ENCODE measurements around the gene RAD51AP2.
A peak's percentile ranks its signal among the peaks of the same experiment; 100 is the strongest.
"Not testable (repeated sequence)": the region's sequence is repeated elsewhere in the genome, so short reads cannot be mapped to it uniquely, and the experiment has no call there.

The RAD51AP2 gene

GRCh38 chr2:17495590-17495989, 22.6 kb downstream of the RAD51AP2 start:
- no peak for TF ChIP-seq CTCF (IDR thresholded peaks at IDR 0.05; ENCODE audit: control insufficient read depth, insufficient read depth, low read depth, low read length, missing control alignments)
- H3K4me3 ChIP-seq (ENCODE audit: control insufficient read depth, low read depth, low read length): no peak overlapping the region
- no peak for DNase-seq (ENCODE audit: low read depth)

- DNase-seq (ENCODE audit: low read depth); H3K4me3 ChIP-seq (ENCODE audit: control insufficient read depth, low read depth, low read length): not testable (repeated sequence)
Measured at GRCh38 chr2:17490165-17490564, 28.1 kb downstream of the RAD51AP2 start.

GRCh38 chr2:17488610-17489009, 29.6 kb downstream of the RAD51AP2 start:
- not testable (repeated sequence) for DNase-seq (ENCODE audit: low read depth)

GRCh38 chr2:17483496-17483895, 34.7 kb downstream of the RAD51AP2 start:
- no peak for DNase-seq (ENCODE audit: low read depth)
- no peak overlapping the region for H3K4me3 ChIP-seq (ENCODE audit: control insufficient read depth, low read depth, low read length)
- TF ChIP-seq CTCF (IDR thresholded peaks at IDR 0.05; ENCODE audit: control insufficient read depth, insufficient read depth, low read depth, low read length, missing control alignments): no peak

More at GRCh38 chr2:17488610-17489009, 29.6 kb downstream of the RAD51AP2 start:
- H3K4me3 ChIP-seq (ENCODE audit: control insufficient read depth, low read depth, low read length): not testable (repeated sequence)

- TF ChIP-seq CTCF (IDR thresholded peaks at IDR 0.05; ENCODE audit: control insufficient read depth, insufficient read depth, low read depth, low read length, missing control alignments): no peak
- no peak for DNase-seq (ENCODE audit: low read depth)
- no peak overlapping the region for H3K4me3 ChIP-seq (ENCODE audit: control insufficient read depth, low read depth, low read length)
Measured at GRCh38 chr2:17482651-17483050, 35.6 kb downstream of the RAD51AP2 start.

- H3K4me3 ChIP-seq (ENCODE audit: control insufficient read depth, low read depth, low read length): no peak overlapping the region
- no peak for TF ChIP-seq CTCF (IDR thresholded peaks at IDR 0.05; ENCODE audit: control insufficient read depth, insufficient read depth, low read depth, low read length, missing control alignments)
- peak; percentile 16 for DNase-seq (ENCODE audit: low read depth)
Measured at GRCh38 chr2:17479875-17480274, 38.4 kb downstream of the RAD51AP2 start.

GRCh38 chr2:17476830-17477229, 41.4 kb downstream of the RAD51AP2 start:
- no peak overlapping the region for H3K4me3 ChIP-seq (ENCODE audit: control insufficient read depth, low read depth, low read length)
- DNase-seq (ENCODE audit: low read depth): no peak
- TF ChIP-seq CTCF (IDR thresholded peaks at IDR 0.05; ENCODE audit: control insufficient read depth, insufficient read depth, low read depth, low read length, missing control alignments): no peak

- DNase-seq (ENCODE audit: low read depth): no peak
- H3K4me3 ChIP-seq (ENCODE audit: control insufficient read depth, low read depth, low read length): no peak overlapping the region
- no peak for TF ChIP-seq CTCF (IDR thresholded peaks at IDR 0.05; ENCODE audit: control insufficient read depth, insufficient read depth, low read depth, low read length, missing control alignments)
Measured at GRCh38 chr2:17476064-17476463, 42.2 kb downstream of the RAD51AP2 start.
